ENCODE measurements around the gene DLGAP3. TPM values are rescaled to one million over a fixed set of nuclear protein-coding genes. Genes with fewer than 3 reads are reported as not detected.

DLGAP3 gene
- total RNA-seq, 1 experiment from 2014 or later = 0.27 TPM

- H3K4me2 ChIP-seq (ENCODE audit: low read length) = no peak overlapping the region
- no peak overlapping the region for H2AFZ ChIP-seq (ENCODE audit: low read depth, low read length, poor library complexity, severe bottlenecking)
- BruUV-seq (replicated peaks) = no TSS peak
- no peaks in the 10 kb centered on the region for H3K9me2 ChIP-seq (ENCODE audit: insufficient read depth)
- CTCF ChIA-PET = no interaction called here
- H3K4me1 ChIP-seq (ENCODE audit: control insufficient read depth in 1 of 2, insufficient read depth in 2 of 2, low read length in 2 of 2) = no peaks in the 10 kb centered on the region
- TF ChIP-seq POLR2AphosphoS5 (IDR thresholded peaks at IDR 0.05; ENCODE audit: low read depth, low read length) (no peak), ZNF274 (IDR thresholded peaks at IDR 0.05; ENCODE audit: low read depth, low read length) (no peak), FOSL1 (IDR thresholded peaks at IDR 0.05; ENCODE audit: low read depth) (no peak), ELF1 (IDR thresholded peaks at IDR 0.05; ENCODE audit: borderline replicate concordance, low read depth) (no peak), ZFX (IDR thresholded peaks at IDR 0.05) (no peak), REST (IDR thresholded peaks at IDR 0.05; ENCODE audit: low read depth) (no peak), EGR1 (IDR thresholded peaks at IDR 0.05; ENCODE audit: low read depth) (no peak), JUND (IDR thresholded peaks at IDR 0.05) (no peak), CTCF (IDR thresholded peaks at IDR 0.05 in 2 of 3, conservative IDR thresholded peaks at IDR 0.05 in 1 of 3; ENCODE audit: borderline replicate concordance in 1 of 3, insufficient read depth in 1 of 3, low read depth in 2 of 3, low read length in 2 of 3) (no peak), TCF7L2 (IDR thresholded peaks at IDR 0.05; ENCODE audit: borderline replicate concordance, extremely low read depth, insufficient read depth, insufficient read length) (no peak), CEBPB (IDR thresholded peaks at IDR 0.05; ENCODE audit: low read depth) (no peak), YY1 (IDR thresholded peaks at IDR 0.05; ENCODE audit: extremely low read depth, insufficient replicate concordance, low read depth, low read length) (no peak), ZBTB33 (IDR thresholded peaks at IDR 0.05; ENCODE audit: extremely low read depth, insufficient replicate concordance, low read length) (no peak), MAX (IDR thresholded peaks at IDR 0.05) (no peak), EZH2phosphoT487 (IDR thresholded peaks at IDR 0.05; ENCODE audit: borderline replicate concordance) (no peak), SP1 (IDR thresholded peaks at IDR 0.05; ENCODE audit: low read depth) (no peak)
- peaks cover 34% of the 10 kb centered on the region for H3K27me3 ChIP-seq (ENCODE audit: insufficient read depth, low read length)
- no peaks in the 10 kb centered on the region for H3K36me3 ChIP-seq (ENCODE audit: control insufficient read depth in 1 of 2, insufficient read depth in 2 of 2, low read length in 2 of 2)
- no peak overlapping the region for H3K27ac ChIP-seq (ENCODE audit: low read depth, low read length)
- no peaks in the 10 kb centered on the region for H3K79me2 ChIP-seq (ENCODE audit: insufficient read depth, low read length)
- ATAC-seq (peak; percentile 28; the same call in 1 of the 2 replicates), DNase-seq (ENCODE audit: low read depth, low spot score) (no peak)
- RAD21 ChIA-PET (ENCODE audit: low non-redundant PET in 1 of 2, low total read pairs in 2 of 2, uncharacterized antibody in 2 of 2, unreplicated experiment in 2 of 2) = no interaction called here
- H3K4me3 ChIP-seq (replicated peaks in 1 of 2; ENCODE audit: low read depth in 1 of 2, low read length in 2 of 2) = no peak overlapping the region
- H3K9me3 ChIP-seq (ENCODE audit: control insufficient read depth in 1 of 2, insufficient read depth in 1 of 2, low read depth in 1 of 2, low read length in 2 of 2) = no peaks in the 10 kb centered on the region
- no peak overlapping the region for H3K9ac ChIP-seq (ENCODE audit: low read length)
- POLR2A ChIA-PET = no interaction called here
- intact Hi-C loops (cut with micrococcal nuclease) = no loop called here
- no peaks in the 10 kb centered on the region for H4K20me1 ChIP-seq (ENCODE audit: insufficient read depth)
These were observed 25.0 kb downstream of the DLGAP3 start for GRCh38 chr1:34904236-34905097.

Measured in HCT116 (cell line).